Measurements from ENCODE around the gene CDH5.

Gene CDH5

DNA sequence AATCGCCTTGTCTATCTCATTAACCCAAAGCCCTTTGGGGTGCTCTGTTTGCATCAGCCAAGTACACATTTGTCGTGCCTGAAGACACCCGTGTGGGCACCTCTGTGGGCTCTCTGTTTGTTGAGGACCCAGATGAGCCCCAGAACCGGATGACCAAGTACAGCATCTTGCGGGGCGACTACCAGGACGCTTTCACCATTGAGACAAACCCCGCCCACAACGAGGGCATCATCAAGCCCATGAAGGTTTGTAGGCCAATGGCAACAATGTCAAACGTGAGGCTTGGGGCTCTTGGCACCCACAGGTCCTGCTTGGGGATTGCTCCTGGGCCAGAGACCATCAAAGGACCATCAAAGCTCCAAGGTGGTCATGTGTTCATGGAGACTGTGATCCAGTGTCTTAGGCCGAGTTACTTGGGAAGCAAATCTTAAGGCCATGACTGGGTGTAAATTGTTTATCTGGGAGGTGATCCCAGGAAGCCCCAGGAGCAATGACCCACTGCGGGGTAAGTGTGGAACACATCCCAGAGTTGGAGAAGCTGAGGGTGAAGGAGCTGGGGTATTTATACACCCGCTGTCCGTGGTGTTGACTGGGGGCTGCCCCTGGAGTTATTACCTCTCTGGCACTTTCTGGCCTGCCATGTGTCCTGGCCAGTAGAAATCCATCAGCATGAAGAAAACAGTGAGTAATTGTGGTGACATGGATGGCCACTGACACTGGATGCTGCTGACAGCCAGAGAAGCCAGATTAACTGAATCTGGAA is 24.0 kb downstream of the CDH5 start:
- DNase-seq (ENCODE audit: low spot score): no peak

DNA sequence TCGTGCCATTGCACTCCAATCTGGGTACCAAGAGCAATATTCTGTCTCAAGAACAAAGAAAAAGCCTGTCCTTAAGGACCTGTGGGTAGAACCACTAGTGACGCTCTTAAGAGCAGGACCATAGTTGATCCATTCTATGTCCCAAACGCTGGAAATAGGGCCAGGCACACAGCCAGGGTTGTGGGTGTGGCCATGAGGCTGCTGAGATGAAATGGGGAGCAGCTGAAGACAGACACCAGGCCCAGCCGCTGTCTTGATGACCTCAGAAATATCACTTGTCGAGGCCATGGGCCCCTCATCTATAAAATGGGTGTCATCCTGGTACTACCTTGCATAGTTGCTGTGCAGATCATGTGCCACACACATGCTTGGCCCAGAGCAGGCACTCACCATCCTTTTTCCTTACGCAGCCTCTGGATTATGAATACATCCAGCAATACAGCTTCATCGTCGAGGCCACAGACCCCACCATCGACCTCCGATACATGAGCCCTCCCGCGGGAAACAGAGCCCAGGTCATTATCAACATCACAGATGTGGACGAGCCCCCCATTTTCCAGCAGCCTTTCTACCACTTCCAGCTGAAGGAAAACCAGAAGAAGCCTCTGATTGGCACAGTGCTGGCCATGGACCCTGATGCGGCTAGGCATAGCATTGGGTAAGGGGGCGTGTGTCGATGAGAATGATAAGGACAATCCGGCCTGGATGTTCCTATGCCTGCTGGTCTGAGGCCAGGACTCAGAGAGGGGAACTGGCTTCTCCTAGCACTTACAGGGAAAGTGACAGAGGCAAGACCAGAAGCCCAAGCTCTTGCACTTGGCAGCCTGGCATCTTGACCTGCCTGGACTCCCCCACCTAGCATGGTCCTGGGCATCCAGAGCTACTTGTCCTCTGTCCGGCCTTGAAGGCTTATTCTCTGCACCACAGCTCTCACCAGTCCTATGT is 25.5 kb downstream of the CDH5 start:
- no peak for DNase-seq (ENCODE audit: low spot score)

DNA sequence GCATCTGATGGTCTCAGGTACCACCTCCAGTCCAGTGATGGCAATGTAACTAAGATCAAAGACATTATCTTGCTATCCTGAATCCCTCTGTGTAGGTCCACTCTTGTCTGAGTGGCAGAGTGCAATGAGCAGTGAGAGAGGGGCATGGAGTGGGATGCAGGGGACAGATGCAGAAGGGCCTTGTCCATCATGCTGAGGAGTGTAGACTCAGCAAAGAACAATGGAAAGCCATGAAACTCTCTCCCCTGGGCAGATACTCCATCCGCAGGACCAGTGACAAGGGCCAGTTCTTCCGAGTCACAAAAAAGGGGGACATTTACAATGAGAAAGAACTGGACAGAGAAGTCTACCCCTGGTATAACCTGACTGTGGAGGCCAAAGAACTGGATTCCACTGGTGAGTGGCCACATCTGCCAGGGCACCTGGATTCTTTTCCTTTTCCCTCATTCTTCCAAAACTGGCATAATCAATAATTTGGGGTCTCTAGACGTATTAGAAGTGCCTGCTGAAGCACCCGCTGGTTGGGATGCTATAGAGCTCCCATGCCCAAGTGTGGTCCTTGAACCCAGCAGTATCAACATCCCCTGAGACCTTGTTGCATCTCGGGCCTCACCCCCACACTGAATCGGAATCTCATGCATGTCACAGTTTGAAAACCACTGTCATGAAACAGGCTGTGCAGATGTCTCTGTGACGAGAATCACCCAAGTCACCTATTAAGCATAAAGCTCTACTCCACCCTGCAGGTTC is 29.5 kb downstream of the CDH5 start:
- DNase-seq (ENCODE audit: low spot score): no peak

DNA sequence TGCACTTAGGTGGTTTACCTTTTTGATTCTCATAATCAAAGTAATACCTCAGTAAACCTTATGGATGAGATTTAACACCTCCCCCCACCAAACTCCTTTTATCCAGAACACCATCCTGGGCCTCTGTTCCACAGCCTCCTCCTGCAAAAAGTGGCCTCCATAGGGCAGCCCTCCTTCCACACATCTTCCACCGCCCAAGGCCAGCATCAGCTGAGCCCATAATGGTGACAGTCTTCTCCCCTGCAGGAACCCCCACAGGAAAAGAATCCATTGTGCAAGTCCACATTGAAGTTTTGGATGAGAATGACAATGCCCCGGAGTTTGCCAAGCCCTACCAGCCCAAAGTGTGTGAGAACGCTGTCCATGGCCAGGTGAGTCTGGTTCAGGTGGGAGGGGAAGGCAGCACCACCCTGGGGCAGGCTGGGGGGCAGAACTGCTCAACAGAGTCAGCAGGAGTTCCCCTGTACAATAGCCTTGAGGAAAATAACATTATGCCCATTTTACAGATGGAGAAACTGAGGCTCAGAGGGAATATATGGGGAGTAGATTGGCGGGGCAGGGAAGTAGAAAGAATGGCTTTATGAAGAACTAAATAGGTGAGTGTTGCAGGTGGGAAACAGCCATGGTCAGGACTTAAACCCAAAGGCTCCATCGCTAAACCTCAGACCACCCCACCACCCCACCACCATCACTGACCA is 31.4 kb downstream of the CDH5 start:
- no peak for DNase-seq (ENCODE audit: low spot score)

DNA sequence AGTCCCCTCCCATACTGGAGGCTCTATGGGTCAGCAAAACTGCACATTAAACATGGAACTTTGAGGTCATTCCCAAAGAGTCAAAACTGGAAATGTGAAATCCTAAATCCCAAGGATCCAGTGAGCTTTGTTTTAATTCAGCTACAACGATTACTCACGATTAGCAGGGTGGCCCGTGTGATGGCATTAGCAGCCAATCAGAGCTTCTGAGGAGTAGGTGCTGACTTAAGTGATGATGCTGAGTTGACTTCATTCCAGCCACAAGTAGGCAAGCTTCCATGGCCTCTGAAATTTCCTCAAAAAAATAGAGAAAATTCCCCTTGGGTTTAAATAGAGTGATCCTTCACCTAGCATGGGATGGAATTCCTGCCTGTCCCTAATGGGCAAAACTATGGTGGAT is 32.5 kb downstream of the CDH5 start:
- no peak for DNase-seq (ENCODE audit: low spot score)

DNA sequence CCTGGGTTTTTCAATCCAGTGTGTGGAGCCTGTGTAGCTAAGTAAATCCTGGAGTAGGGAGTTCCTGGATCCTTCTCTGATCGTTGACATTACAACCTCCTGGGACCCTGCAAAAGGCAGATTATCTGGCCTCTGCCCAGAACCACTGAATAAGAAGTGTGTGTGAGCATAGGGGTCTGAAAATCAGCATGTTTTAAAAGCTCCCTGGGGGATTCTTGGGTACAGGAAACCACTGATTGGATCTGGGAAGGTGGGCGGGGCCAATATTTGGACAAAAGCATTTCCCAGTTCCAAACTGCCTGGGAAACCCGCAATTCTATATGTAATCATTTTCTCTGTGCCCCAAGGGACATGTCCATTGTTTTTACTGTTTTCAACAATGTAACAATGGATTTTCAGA is 33.4 kb downstream of the CDH5 start:
- DNase-seq (ENCODE audit: low spot score): no peak

DNA sequence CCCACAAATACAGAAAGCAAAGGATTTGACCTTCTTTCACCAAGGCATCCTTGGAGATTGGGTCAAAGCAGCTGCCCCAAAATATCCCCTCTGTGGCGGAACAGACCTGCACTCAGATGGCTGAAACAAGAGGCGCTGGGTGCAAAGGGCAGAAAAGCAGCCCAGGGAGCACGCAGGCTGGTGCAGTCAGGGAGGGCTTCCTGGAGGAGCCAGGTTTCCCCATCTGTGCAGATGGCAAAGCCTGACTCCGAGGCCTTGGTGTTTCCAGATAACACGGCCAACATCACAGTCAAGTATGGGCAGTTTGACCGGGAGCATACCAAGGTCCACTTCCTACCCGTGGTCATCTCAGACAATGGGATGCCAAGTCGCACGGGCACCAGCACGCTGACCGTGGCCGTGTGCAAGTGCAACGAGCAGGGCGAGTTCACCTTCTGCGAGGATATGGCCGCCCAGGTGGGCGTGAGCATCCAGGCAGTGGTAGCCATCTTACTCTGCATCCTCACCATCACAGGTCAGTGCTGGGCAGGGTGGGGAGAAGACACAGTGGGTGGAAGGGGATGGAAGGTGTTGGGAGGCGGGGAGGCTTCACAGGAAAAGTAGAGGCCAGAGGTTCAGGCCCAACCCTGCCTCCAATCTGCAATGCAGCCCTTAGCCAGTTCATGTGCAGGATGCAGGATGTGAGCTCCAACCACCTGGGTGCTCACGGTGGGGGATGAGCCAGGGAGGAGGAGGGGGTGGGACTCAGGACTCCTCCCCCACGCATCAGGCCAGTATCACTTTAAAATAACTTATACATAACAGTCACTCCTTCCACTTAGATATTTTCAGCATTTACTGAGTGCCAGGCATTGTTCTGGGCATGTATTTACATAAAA is 34.3 kb downstream of the CDH5 start:
- no peak for DNase-seq (ENCODE audit: low spot score)

DNA sequence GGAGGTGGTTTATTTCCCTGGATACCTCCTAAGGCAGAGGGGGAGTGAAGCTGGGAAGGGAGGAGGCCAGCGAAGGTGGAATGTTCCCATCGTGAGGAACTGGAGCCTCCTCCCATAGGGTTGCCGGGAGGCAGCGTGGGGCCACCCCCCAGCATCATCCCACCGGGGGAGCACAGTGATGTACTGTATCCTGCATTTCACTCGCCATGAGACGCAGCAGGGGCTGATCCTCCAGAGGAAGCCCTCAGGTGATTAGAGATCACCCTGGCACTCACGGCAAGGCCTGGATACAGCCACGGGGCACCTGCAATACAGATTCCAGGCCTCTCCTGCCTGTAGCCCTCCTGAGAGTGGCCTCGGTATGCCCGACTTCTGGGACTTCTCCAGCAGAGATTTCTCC is 35.1 kb downstream of the CDH5 start:
- DNase-seq (ENCODE audit: low spot score): no peak

DNA sequence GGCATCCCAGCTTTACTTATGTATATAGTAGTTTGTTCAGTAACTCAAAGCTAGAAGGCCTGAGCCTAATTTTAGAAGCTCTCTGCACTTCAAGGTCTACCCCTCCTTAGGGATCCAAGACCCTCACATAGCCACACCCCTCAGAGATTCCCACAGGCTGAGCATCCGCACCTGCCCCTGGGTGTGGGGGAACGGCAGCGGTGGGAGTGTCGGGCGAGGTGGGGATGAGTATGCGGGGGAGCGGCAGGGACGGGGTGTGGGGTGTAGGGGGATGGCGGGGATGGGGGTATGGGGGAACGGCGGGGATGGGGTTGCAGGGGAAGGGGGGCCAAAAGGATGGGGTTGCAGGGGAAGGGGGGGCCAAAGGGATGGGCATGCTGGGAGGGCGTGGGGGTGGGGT is 35.7 kb downstream of the CDH5 start:
- no peak for DNase-seq (ENCODE audit: low spot score)

DNA sequence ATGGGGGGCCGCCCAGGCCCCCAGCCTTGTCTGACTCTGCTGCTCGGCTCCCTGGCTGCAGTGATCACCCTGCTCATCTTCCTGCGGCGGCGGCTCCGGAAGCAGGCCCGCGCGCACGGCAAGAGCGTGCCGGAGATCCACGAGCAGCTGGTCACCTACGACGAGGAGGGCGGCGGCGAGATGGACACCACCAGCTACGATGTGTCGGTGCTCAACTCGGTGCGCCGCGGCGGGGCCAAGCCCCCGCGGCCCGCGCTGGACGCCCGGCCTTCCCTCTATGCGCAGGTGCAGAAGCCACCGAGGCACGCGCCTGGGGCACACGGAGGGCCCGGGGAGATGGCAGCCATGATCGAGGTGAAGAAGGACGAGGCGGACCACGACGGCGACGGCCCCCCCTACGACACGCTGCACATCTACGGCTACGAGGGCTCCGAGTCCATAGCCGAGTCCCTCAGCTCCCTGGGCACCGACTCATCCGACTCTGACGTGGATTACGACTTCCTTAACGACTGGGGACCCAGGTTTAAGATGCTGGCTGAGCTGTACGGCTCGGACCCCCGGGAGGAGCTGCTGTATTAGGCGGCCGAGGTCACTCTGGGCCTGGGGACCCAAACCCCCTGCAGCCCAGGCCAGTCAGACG is 36.2 kb downstream of the CDH5 start:
- DNase-seq (ENCODE audit: low spot score): no peak

DNA sequence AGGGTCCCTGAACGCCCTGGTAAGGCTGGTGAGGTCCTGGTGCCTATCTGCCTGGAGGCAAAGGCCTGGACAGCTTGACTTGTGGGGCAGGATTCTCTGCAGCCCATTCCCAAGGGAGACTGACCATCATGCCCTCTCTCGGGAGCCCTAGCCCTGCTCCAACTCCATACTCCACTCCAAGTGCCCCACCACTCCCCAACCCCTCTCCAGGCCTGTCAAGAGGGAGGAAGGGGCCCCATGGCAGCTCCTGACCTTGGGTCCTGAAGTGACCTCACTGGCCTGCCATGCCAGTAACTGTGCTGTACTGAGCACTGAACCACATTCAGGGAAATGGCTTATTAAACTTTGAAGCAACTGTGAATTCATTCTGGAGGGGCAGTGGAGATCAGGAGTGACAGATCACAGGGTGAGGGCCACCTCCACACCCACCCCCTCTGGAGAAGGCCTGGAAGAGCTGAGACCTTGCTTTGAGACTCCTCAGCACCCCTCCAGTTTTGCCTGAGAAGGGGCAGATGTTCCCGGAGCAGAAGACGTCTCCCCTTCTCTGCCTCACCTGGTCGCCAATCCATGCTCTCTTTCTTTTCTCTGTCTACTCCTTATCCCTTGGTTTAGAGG is 37.1 kb downstream of the CDH5 start:
- no peak for DNase-seq (ENCODE audit: low spot score)

DNA sequence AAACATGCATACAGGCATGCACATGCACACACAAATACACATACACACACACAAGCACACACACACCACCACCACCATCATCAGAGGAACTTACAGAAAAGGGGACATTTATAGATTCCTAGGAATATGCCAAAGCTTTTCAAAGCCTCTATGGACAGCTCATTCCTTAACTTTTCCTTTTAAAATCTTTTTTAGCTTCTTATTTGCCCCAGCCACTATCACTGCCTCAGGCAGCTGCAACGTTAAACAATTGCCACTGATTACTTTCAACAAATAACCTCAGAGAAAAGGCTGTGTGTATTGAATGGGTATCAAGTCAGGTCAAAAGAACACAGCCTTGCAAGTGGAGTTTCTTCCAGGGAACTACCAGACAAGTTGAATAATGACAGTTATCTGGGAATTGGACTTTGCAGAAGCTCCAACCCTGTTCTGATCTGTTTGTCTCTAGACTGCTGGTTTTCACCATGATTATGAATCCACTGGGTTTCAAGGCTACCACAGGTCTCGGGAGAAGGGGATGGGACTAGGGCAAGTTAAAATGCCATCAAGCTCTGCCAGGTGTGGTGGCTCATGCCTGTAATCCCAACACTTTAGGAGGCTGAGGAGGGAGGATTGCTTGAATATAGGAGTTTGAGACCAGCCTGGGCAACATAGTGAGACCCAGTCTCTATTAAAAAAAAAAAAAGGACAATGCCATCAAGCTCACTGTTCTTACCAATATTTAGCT is 38.7 kb downstream of the CDH5 start:
- no peak for DNase-seq (ENCODE audit: low spot score)

DNA sequence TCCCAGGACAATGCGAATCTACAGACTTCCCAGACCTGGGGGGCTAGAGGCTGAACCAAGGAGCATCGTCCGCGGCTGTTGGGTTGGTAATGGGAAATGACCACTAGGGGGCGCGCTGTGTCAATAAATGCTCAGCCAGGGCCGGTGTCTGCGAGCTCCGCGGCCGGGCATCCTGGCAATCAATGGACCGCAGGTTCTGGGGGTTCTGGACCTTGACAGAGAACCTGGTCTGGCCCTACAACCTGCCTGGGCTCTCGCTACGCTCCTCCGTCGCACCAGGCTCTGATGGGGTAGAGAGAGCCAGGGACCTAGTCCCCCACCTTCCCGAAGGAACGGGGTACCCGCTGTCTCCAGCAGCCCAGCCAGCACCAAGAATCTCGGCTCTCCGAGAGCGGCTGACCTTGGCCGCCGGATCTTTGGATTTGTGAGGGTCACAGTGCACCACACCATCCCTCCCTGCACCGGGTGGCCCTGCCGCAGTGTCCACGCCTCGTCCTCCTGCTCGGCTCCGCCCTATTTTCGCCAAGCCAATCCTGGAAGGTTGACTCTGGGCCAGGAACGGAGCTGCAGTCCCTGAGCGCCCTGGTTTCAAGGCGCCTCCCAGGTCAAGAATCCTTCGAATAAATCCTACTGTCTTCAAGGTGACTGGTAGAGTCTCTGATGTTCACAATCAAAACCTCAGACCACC is 40.2 kb downstream of the CDH5 start:
- peak; percentile 59 for DNase-seq (ENCODE audit: low spot score)

DNA sequence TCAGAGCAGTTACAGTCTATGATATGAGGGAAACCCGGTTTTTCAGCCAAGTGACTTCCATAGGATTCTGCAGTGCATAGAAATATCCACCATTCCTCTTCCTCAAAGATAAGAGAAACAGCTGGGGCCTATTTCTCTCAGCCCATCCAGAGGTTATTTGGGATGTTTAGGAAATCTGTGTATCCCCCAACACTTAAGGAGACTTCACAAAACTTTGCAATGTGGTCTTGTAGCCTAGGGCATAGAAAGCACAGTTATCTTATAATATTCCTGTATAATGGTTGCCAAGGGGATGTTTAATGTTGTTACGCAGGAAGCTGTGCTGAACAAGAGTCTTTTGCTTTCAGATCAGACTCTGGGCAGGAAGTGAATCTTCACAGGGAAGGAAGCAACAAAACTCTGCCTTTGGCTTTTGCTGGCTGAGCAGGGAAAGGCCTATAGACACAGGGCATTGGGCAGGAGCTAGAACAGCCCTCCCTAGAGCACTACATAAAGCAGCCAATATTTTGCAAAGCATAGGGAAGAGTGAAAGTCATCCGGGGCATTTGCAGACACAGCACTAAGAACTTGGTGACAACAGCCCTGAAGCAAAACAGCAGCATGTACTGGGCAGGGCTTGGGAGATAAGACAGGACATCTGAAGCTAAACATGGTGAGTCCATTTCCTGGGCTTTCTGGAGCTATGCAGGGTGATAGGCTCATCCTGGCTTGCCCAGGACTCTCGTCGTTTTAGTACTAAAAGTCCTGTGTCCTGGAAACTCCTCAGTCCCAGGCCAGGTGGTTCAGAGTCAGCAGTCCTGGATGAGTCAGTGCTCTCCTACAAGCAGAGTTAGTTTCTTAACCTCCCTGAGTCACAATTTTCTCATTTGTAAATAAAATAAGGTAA is 41.9 kb downstream of the CDH5 start:
- DNase-seq (ENCODE audit: low spot score): no peak

DNA sequence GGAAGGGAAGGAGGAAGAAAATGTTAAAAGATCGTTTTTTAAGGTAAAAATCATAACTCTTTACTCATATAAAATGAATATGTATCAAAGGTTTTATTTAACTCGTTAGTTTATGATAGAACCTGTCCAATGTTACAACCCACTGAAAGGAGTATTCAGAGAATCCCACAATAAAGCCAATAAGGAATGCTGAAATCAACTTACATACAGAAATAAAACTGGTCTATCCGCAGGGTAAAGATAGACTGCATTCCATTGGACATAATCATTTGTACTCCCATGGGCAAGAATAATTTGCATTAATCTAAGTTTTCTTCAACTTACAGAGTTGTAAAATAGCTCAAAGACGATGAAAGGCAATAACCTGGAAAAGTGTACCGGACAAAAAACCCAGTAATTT is 42.7 kb downstream of the CDH5 start:
- DNase-seq (ENCODE audit: low spot score): no peak

DNA sequence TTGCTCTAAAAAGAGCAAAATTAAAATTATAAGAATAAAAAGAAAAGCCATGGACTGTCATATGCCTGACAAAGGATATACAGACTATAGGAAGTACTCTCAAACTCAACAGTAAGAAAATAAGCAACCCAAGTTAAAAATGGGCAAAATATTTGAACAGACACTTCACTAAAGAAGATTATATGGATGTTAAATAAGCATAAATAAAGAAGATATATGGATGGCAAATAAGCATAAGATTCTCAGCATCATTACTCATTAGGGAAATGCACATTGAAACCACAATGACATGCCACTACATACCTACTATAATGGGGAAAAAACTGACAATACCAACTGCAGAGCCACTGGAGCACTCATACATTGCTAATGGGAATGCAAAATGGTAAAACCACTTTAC is 45.7 kb downstream of the CDH5 start:
- DNase-seq (ENCODE audit: low spot score): no peak

DNA sequence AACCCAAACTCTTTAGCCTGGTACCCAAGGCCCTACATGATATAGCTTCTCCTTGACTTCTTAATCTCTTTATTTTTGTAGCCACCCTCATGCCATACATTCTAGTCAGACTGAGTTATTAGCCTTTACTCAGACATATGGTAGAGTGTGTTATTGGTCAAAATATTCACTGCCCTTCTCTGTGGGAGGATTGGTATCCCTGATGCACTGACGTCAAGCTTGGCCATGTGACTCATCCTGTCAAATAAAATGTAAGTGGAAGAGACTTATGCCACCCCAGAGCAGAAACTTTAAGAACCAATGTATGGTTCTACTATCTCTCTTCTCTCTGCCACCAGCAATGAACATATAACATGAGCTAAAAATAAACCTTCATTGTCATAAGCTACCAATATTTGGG is 48.4 kb downstream of the CDH5 start:
- no peak for DNase-seq (ENCODE audit: low spot score)

DNA sequence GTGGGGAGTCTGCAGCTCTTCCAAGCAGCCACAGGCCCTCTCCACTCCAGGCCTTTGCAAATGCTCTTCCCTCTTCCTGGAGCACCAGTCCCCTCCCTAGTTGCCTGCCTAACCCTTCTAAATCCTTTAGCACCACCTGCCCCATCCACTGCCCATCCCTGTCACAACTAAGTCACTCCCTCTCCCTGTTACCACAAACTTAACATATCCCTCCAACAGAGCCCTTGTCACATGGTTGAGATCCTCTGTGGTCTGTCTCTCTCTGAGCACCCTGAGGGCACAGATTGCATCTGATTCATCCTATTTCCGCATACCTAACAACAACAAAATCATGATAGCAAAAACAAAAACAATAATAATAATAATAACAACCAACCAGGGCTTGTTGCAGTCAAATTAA is 49.6 kb downstream of the CDH5 start:
- DNase-seq (ENCODE audit: low spot score): no peak

Data from putamen (tissue), 1 donor.